SIG-M5 treated with dmso at 0.1 percent for 504 hours (cell line): ENCODE data around the gene LRRC28.

ENCODE experiments used
- DNase-seq: peaks from one replicate; lab custom pipeline; 2025; ENCODE audit not compliant: unreplicated experiment; lab: John Stamatoyannopoulos, UW

Gene LRRC28

DNA sequence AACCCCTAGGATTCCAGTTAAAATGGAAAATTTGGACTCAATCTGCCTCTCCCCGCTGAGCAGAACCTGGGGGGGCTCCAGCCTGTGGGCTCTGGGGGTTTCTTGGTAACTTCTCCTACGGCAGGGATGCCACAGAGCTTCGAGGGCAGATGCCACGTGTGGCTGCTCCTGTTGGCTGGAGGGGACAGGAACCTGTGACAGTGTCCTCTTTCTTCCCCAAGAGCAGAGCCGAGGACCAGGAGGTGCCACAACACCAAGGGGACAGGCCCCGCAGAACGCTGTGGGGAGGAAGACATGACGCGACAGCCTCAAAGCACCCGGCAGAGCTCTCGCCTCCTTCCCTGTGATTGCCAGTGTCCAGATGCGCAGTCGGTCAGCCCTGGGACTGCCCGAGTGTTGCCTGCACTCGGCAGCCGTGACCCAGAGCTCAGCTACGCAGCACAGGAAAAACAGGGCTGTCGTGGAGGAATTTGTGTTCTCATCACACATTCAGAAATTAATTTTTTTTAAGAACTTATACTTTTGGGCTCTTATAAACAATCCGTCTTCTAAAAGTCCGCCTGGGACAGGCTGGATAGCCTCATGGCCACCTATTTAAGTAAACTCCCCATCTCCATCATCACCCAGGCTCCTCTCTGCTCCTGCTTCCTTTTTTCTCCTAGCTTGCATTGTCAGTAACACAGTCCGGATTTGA is 182.6 kb downstream of the LRRC28 start:
- DNase-seq, result no peak

DNA sequence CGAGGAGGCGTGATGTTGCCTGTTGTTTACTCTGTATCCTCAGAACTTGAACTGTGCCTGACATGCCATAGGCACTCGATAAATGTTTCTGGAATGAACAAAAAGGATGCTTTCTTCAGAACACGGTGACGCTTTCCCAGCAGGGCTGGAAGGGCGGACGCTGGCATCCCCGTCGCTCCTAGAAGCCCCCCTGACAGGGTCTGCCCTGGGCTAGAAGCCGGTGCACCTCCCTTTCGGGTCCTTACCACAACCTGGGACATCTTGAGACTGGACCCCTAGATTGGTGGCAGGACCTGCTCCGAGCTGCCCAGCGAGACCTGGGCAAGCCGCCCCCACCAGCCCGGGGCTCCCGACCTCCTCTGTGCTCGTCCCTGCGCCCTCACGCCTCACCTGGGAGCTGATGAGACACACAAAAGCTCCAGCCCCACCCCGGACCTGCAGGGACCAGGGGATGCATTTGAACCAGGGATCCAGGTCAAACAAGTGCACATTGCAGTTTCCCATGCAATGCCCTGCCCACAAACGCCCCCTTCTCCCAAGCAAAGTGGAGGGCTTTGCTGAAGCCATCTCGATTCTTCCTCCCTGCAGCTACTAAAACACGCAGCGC is 183.3 kb downstream of the LRRC28 start:
- no peak for DNase-seq

DNA sequence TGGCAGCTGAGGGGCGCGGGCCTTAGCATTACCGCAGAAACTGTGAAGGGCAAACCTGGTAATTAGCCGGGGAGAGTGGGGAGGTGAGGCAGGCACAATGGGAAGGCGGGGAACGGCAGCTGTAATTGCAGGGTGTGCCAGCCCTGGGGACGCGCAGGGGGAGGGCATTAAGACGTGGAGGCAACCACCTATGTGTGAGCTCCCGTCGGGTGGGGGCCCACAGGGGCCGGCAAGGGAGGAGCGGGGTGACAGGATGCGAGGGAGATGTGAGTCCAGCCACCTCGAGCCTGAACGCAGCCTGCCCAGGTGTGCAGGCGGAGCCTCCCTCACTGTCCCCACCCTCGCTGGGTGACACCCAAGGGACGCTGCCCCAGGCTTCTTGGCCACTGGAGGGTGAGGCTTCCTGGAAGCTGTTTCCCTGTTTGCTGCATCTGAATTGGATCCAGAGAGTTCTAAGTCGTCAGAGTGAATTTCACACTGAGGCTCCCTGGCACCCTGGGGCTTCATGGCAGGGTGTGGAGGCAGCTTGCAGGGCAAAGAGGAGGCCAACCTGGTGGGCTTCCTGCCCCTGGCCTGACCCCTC is 183.9 kb downstream of the LRRC28 start:
- no peak for DNase-seq

DNA sequence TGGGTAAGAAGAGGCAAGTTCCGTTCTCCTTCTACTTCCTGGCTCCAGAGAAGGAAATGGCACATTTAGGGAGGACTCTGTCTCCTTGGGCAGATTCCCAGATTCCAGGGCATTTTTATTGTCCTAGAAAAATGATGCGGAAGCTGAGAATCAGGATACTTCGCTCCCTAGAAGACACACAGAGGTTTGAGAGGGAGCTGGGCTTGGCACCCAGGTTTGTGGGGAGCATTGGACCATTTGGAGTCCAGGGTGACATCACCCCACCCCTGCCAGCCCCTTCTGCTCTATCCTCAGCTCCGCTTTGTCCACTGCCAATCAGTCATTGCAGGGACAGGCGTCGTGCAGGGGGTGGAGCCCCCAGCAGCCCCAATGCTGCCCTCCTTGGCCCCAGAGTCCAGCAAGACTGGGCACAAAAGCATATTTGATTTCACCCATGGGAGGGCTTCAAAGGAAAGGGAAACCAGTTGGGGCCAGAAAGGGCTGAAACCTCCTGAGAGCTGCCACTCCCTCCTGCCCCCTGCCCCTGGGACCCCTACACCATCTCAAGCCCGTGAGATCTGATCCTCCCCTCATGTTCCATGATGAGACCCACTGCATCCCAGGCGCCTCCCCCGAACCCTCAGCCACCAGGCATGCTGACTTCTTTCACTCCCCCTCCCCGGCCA is 184.7 kb downstream of the LRRC28 start:
- DNase-seq, result no peak

DNA sequence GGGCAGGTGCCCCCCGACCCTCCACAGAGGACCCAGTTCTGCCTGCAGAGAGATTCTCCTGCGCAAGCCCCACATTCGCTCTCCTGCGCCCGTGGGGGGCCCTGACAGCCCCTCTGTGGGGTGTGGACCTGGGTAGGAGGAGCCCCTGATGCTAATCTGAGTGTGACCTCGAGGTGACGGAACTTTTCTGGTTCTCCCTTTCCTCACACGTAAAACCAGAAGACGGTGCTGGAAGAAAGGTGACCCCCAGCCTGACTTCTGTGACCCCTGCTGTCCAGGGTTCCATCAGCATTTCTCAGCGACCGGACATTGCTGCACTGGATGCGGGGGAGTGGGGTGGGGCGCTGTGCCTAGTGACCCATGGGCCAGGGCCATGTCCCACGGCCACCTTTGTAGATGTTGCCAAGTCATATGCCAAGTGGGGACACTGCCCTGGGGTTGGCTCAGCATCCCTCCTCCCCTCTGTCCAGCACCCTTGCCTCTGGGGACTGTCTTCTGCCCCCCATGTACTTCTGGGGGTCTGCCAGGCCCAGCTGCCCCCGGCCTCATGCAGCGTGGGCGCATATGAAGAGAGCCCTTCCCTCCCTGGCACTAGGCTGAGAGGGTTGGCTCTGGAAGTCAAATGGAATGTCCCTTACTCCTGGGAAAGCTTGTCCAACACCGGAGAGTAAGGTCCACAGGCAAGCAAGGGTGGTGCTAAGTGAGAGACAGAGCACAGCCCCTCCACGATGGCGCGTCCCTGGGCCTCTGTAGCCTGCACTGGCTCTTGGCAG is 185.4 kb downstream of the LRRC28 start:
- no peak for DNase-seq

DNA sequence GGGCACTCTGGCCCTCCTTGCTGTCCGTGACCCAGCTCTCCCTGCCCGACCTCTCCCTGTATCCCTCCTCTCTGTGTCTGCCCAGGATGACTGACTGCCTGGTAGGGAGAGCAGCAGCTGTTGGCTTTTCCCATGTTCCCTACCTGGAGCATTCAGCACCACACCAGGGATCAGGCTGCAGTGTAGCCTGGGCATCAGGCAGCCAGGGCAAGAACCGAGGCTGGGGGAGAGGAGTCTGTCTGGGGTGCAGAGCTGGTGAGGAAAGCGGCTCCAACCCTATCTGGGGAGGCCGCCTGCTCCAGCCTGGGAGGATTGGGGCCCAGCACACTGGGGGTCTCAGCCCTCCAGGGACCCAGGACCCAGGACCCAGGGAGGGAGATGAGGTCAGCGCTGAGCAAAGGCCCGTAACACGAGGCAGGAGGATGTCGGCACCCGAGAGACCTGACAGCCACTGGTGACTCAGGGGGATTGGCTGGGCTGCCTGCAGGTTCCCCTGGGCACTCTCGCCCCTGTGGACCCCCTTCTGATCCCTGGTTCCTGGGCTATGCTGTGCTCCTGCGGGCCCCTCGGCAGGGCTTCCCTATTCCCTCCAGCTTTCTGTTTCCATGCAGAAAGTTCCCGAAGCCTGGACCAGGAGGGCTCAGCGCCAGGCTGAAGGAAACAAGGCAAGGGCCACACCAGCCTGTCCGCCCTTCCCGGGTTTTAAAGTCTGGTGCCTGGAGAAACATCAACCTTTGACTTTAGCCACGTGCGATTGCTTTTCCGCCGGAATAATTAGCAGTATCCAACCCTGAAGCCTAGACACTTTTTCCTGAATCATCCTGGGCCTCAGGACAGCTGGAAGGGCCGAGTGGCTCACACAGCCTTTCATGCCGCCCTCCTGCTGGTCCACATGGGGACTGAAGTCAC is 186.3 kb downstream of the LRRC28 start:
- DNase-seq, result no peak

DNA sequence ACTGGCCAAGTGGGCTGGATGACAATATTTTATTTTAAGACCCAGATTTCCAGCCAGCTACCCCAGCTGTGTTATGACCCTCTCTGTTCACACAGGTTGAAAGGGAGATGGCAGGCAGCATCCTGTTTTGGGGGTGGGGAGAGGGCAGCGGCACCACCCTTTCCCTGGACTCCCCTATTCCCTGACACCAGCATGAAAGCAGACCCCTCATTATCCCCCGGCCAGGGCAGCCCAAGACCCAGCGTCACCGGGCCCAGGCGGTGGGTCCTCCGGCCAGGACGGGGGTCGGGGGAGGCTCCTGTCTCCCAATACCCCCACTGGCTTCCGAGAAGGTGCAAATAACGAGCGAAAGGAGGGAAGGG is 186.9 kb downstream of the LRRC28 start:
- DNase-seq, result no peak

DNA sequence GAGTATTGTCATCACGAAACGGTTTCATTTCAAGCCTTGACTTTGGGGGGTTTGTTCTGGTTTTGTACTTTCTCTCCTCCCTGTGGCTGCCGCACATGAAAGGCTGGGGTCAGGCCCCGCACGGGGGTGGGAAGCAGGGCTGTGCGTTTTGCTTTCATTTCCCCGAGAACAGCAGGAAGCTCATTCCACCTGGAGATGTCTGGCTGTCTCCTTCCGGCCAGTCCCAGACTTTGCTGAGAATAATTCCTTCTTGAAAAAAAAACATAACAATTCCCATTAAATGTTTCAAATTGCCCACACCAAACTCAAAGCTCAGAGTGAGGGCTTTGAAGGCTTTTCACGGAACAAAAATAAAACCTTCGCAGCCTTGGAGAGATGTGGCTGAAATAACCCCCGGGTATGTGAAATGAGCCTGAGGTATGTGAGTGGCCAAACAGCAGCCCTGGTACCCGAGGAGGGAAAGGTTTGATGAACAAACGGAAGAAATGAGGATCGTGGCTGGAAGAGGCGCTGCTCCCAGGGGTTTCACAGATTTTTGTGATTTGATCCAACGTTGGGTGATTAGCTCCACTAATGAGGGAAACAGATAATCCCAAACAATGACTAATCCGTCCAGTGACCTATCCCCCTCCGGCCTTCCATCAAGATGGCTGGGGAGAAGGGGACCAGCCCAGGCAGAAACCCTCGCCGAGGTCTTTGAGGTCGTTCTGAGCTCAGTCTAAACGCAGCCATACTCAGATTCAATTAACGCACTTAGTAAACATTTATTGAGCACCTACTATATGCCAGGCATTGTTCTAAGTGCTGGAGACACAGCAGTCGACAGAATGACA is 187.6 kb downstream of the LRRC28 start:
- DNase-seq, result no peak

DNA sequence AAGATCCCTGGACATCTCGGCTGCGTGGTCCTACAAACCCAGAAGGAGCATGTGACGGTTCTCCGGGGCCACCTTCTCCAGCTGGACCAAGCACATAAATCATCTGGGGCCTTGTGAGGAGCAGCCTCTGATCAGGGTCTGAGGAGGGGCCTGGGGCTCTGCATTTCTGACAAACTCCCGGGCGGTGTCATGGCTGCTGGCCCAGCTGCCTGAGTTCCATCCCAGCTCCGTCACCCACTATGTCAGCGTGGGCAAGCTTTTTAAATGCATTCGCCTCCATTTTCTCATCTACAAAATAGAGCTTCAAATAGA is 188.2 kb downstream of the LRRC28 start:
- DNase-seq, result no peak

DNA sequence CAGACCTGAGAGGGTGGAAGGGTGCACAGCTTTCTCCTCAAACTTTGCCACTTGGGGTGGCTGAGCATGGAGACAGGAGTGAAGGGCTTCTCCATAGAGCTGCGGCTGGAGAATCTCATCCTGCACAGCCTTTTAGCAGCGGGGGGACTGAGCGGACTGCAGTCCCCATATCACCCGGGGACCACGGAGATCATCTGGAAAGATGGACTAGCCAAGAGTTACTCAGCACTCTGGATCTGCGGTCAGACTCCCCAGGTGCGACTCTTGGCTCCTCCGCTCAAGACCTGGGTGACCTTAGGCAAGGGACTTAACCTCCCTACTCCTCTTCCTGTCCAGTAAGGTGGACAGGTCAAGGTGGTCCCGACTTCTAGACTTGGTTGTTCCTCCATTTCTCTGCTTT is 188.7 kb downstream of the LRRC28 start:
- DNase-seq, result no peak
